GM12878 (cell line): ENCODE measurements around the gene DLG1. TPM values are rescaled to one million over a fixed set of nuclear protein-coding genes. Genes with fewer than 3 reads are reported as not detected.

Experiments
- ATAC-seq: fragments of 200-7000 bp; cut with Tn5 transposase; 3 replicates; pipeline ENCODE4 v1.9.1; 2020; ENCODE audit warnings: mild to moderate bottlenecking, moderate library complexity
- BruUV-seq: library from RNA; stranded (reverse); fragments of 400-500 nt; replicated peaks from 2 replicates; lab custom pipeline; 2021; lab: Mats Ljungman, UMichigan
- CTCF ChIA-PET: fragments of 300-600 bp; sonication (Branson Sonifier 250); formaldehyde crosslinking; extraction: SDS; loops from one replicate; lab custom pipeline; 2021; ENCODE audit warnings: inconsistent platforms; lab: Yijun Ruan, JAX
- POLR2A ChIA-PET: fragments of 350-600 bp; formaldehyde crosslinking; extraction: SDS; loops from one replicate; lab custom pipeline; 2021; ENCODE audit warnings: inconsistent platforms; lab: Charles Lee
- RAD21 ChIA-PET: fragments of 300-600 bp; sonication (Branson Sonifier 250); formaldehyde crosslinking; loops from one replicate; lab custom pipeline; 2023; ENCODE audit warnings: antibody characterized with exemption; ENCODE audit not compliant: unreplicated experiment; lab: Charles Lee
- SMC1A ChIA-PET: fragments of 300-600 bp; sonication (Branson Sonifier 250); formaldehyde crosslinking; loops from one replicate; lab custom pipeline; 2023; ENCODE audit not compliant: unreplicated experiment, uncharacterized antibody; lab: Charles Lee
- DNase-seq: peaks from one replicate; pipeline ENCODE4 v3.0.0-alpha.2; 2011; ENCODE audit warnings: low read depth, low spot score
- FAIRE-seq: peaks from 3 replicates; lab custom pipeline; 2011; peaks lifted over from hg19 to GRCh38; lab: Jason Lieb, UNC
- H2AFZ ChIP-seq: 2 replicates; pipeline ENCODE4 v1.6.0; 2011; ENCODE audit warnings: low read depth, low read length, control low read depth; ENCODE audit not compliant: control insufficient read depth
- H3K27ac ChIP-seq: 2 replicates; pipeline ENCODE4 v1.5.1; 2011; ENCODE audit warnings: control low read depth; ENCODE audit not compliant: control insufficient read depth, insufficient read depth
- H3K27me3 ChIP-seq, 2 experiments: replicated peaks in 1 of 2; 2 replicates each; pipeline versions ENCODE4 v1.6.0 to v1.6.1; 2011; ENCODE audit warnings: low read length in 1 of 2; ENCODE audit not compliant: control insufficient read depth in 2 of 2, insufficient read depth in 2 of 2
- H3K36me3 ChIP-seq, 2 experiments: 2 replicates each; pipeline ENCODE4 v1.5.1; 2011; ENCODE audit warnings: low read length in 1 of 2; ENCODE audit not compliant: control insufficient read depth in 2 of 2, insufficient read depth in 2 of 2
- H3K4me1 ChIP-seq: 2 replicates; pipeline ENCODE4 v1.6.1; 2011; ENCODE audit warnings: mild to moderate bottlenecking, low read length, moderate library complexity, mixed read lengths; ENCODE audit not compliant: control insufficient read depth, insufficient read depth
- H3K4me2 ChIP-seq: 2 replicates; pipeline ENCODE4 v1.6.0; 2011; ENCODE audit warnings: control low read depth; ENCODE audit not compliant: control insufficient read depth, insufficient read depth
- H3K4me3 ChIP-seq: fragments of 200-600 bp; sonication (generic); 2 replicates; pipeline ENCODE4 v1.5.1; 2016
- H3K79me2 ChIP-seq: 2 replicates; pipeline ENCODE4 v1.6.0; 2011; ENCODE audit warnings: low read length; ENCODE audit not compliant: control insufficient read depth, insufficient read depth
- H3K9ac ChIP-seq: 2 replicates; pipeline ENCODE4 v1.8.0; 2011; ENCODE audit warnings: low read length, control low read depth, mixed read lengths; ENCODE audit not compliant: control insufficient read depth, insufficient read depth
- H3K9me3 ChIP-seq: replicated peaks from 3 replicates; pipeline ENCODE4 v1.5.1; 2011; ENCODE audit warnings: mild to moderate bottlenecking, low read length; ENCODE audit not compliant: control insufficient read depth, insufficient read depth
- H4K20me1 ChIP-seq: 2 replicates; pipeline ENCODE4 v1.6.0; 2011; ENCODE audit not compliant: control insufficient read depth, insufficient read depth
- ATF7 ChIP-seq: fragments of 450-650 bp; IDR thresholded peaks from 2 replicates; pipeline ENCODE4 v1.6.1; 2016; ENCODE audit warnings: low read depth, mild to moderate bottlenecking
- E4F1 ChIP-seq: fragments of 450-650 bp; IDR thresholded peaks from 2 replicates; pipeline ENCODE4 v1.6.1; 2018; ENCODE audit warnings: borderline replicate concordance, mild to moderate bottlenecking; ENCODE audit not compliant: partially characterized antibody
- JUNB ChIP-seq: IDR thresholded peaks from 2 replicates; pipeline ENCODE4 v1.6.1; 2016; ENCODE audit warnings: antibody characterized with exemption, mild to moderate bottlenecking
- MTA2 ChIP-seq: fragments of 450-650 bp; IDR thresholded peaks from 2 replicates; pipeline ENCODE4 v1.6.1; 2016; ENCODE audit warnings: low read depth, mild to moderate bottlenecking, moderate library complexity
- MXI1 ChIP-seq: fragments of 150-350 bp; IDR thresholded peaks from 2 replicates; pipeline ENCODE4 v1.6.1; 2011; ENCODE audit warnings: low read depth, mild to moderate bottlenecking, inconsistent platforms, low read length, improper control_type of control experiment
- SMARCA5 ChIP-seq: fragments of 450-650 bp; IDR thresholded peaks from 2 replicates; pipeline ENCODE4 v1.6.1; 2017; ENCODE audit warnings: mild to moderate bottlenecking
- ZBED1 ChIP-seq: IDR thresholded peaks from 2 replicates; pipeline ENCODE4 v1.6.1; 2016; ENCODE audit warnings: borderline replicate concordance
- WGBS: methylation state at CpG from one replicate; pipeline ENCODE4 v1.1.6; 2016; ENCODE audit warnings: low lambda C conversion rate; ENCODE audit not compliant: insufficient replicate concordance, insufficient coverage; ENCODE audit errors: missing lambda C conversion rate; 5-methylcytosine and 5-hydroxymethylcytosine counted together
- in situ Hi-C: fragments of 300-500 bp; cut with MboI; formaldehyde crosslinking; loops from 9 replicates; pipeline ENCODE4 v1.14.3; 2018; ENCODE audit warnings: mixed read lengths
- intact Hi-C: fragments of 100-400 bp; cut with micrococcal nuclease; formaldehyde crosslinking; loops from one replicate; pipeline ENCODE4 v1.14.2; 2022; ENCODE audit not compliant: unreplicated experiment
- polyA plus RNA-seq, 11 experiments: library from polyadenylated mRNA; depleted of rRNA in 4 of 11; unstranded in 6 of 11; stranded (reverse) in 5 of 11; fragments of >200 nt; fragmentation: Nextera tagmentation in 4 of 11; fragmentation: Illumina TruSeq in 1 of 11; extraction: Ambion mirVana in 4 of 11; extraction: Trizol in 1 of 11; gene quantifications; 1 replicate in 1 of 11; 2 replicates in 10 of 11; pipeline versions ENCODE4 v1.2.1 to v1.2.3, GENCODE V29; 2011 to 2016; ENCODE audit warnings: inconsistent platforms in 2 of 11, missing spikeins in 2 of 11, low read depth in 1 of 11
- total RNA-seq, 4 experiments: library from RNA; depleted of rRNA in 3 of 4; stranded (reverse); fragments of >200 nt in 3 of 4; fragmentation: Illumina TruSeq in 1 of 4; extraction: Trizol in 1 of 4; gene quantifications; 2 replicates each; pipeline versions ENCODE4 v1.2.1 to v1.2.3, GENCODE V29; 2013 to 2021
- TF ChIP-seq, protein P1 (sequence below): fragments of 450-650 bp; IDR thresholded peaks from 2 replicates; pipeline ENCODE4 v1.6.1; 2014; ENCODE audit warnings: mild to moderate bottlenecking

Gene DLG1
- total and polyA plus RNA-seq, 10 of the 15 experiments (the other 5 are each of a cell fraction or from before 2014, with no cell fraction given), result 9.2 to 63.1 (median 40.1) TPM

GRCh38 chr3:197064771-197065170 lies 233.6 kb downstream of the DLG1 start:
- Histone ChIP-seq H3K79me2 (no peaks in the 10 kb centered on the region), H4K20me1 (no peaks in the 10 kb centered on the region), H3K4me3 (no peak overlapping the region), H2AFZ (no peak overlapping the region), H3K9me3 (no peaks in the 10 kb centered on the region), H3K27ac (no peak overlapping the region), H3K4me1 (peaks cover 5% of the 10 kb centered on the region; the same call in 1 of the 2 replicates), H3K9ac (no peak overlapping the region), H3K4me2 (no peak overlapping the region), H3K27me3 (no peaks in the 10 kb centered on the region), H3K36me3 (0 out of 4 replicates have a peak, but pooled peaks cover 0 to 6% of the 10 kb centered on the region in 2 experiments)
- RAD21 ChIA-PET, result no interaction called here
- ATAC-seq, result no peak
- WGBS, result 100% methylated on average over 1 of the region's 1 CpG
- DNase-seq, result no peak
- BruUV-seq, result no TSS peak
- intact Hi-C loops, result no loop called here
- FAIRE-seq, result no peak
- CTCF ChIA-PET, result no interaction called here
- POLR2A ChIA-PET, result no interaction called here
- SMC1A ChIA-PET, result interaction anchor here (0.9 kb wide), 1 partner anchor 281 kb away, joined by 3 read pairs; no protein-coding TSS in a partner anchor
- in situ Hi-C loops, result no loop called here
- TF ChIP-seq ZBED1 (no peak), MTA2 (no peak), MXI1 (no peak), E4F1 (no peak), SMARCA5 (no peak), ATF7 (no peak), JUNB (no peak)
- TF ChIP-seq, protein P1, sequence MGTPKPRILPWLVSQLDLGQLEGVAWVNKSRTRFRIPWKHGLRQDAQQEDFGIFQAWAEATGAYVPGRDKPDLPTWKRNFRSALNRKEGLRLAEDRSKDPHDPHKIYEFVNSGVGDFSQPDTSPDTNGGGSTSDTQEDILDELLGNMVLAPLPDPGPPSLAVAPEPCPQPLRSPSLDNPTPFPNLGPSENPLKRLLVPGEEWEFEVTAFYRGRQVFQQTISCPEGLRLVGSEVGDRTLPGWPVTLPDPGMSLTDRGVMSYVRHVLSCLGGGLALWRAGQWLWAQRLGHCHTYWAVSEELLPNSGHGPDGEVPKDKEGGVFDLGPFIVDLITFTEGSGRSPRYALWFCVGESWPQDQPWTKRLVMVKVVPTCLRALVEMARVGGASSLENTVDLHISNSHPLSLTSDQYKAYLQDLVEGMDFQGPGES, result no peak
